GM23338 (cell line): Measurements from ENCODE around the gene PCK2. TPM values are rescaled to one million over a fixed set of nuclear protein-coding genes. Genes with fewer than 3 reads are reported as not detected.

Experiments
- ATAC-seq: fragments of 200-7000 bp; cut with Tn5 transposase; 3 replicates; pipeline ENCODE4 v1.9.1; 2020
- DNase-seq: peaks from one replicate; pipeline ENCODE4 v3.0.0-alpha.2; 2015; ENCODE audit warnings: low spot score
- H2AFZ ChIP-seq: fragments of 200-600 bp; sonication (generic); 2 replicates; pipeline ENCODE4 v1.8.0; 2016; ENCODE audit warnings: antibody characterized with exemption, mild to moderate bottlenecking, moderate library complexity
- H3F3A ChIP-seq: fragments of 200-600 bp; sonication (generic); replicated peaks from 2 replicates; pipeline ENCODE4 v1.8.0; 2017; ENCODE audit warnings: antibody characterized with exemption, mixed run types, low read depth
- H3K27ac ChIP-seq: fragments of 200-600 bp; sonication (generic); 2 replicates; pipeline ENCODE4 v1.6.1; 2016; ENCODE audit warnings: low read depth
- H3K27me3 ChIP-seq: fragments of 200-600 bp; sonication (generic); 2 replicates; pipeline ENCODE4 v1.8.0; 2016; ENCODE audit warnings: mild to moderate bottlenecking, mixed run types, moderate library complexity; ENCODE audit not compliant: insufficient read depth
- H3K36me3 ChIP-seq: fragments of 200-600 bp; sonication (generic); 2 replicates; pipeline ENCODE4 v1.8.0; 2016; ENCODE audit warnings: mild to moderate bottlenecking; ENCODE audit not compliant: insufficient read depth
- H3K4me1 ChIP-seq: fragments of 200-600 bp; sonication (generic); 2 replicates; pipeline ENCODE4 v1.8.0; 2016; ENCODE audit warnings: mild to moderate bottlenecking, moderate library complexity; ENCODE audit not compliant: insufficient read depth
- H3K4me2 ChIP-seq: fragments of 200-600 bp; sonication (generic); 2 replicates; pipeline ENCODE4 v1.7.1; 2017; ENCODE audit warnings: mixed run types
- H3K4me3 ChIP-seq: fragments of 200-600 bp; sonication (generic); 2 replicates; pipeline ENCODE4 v1.6.1; 2016; ENCODE audit warnings: mixed run types
- H3K79me2 ChIP-seq: fragments of 200-600 bp; sonication (generic); replicated peaks from 2 replicates; pipeline ENCODE4 v1.8.0; 2017; ENCODE audit warnings: mild to moderate bottlenecking; ENCODE audit not compliant: insufficient read depth
- H3K9me2 ChIP-seq: fragments of 200-600 bp; sonication (generic); 2 replicates; pipeline ENCODE4 v1.8.0; 2017; ENCODE audit not compliant: insufficient read depth
- H4K20me1 ChIP-seq: fragments of 200-600 bp; sonication (generic); replicated peaks from 2 replicates; pipeline ENCODE4 v1.8.0; 2017; ENCODE audit warnings: mild to moderate bottlenecking; ENCODE audit not compliant: insufficient read depth
- H3K27ac Mint-ChIP-seq: 2 replicates; pipeline ENCODE4 v1.8.0; 2020; ENCODE audit warnings: inconsistent platforms, mild to moderate bottlenecking, moderate library complexity, mixed read lengths
- H3K27me3 Mint-ChIP-seq: 3 replicates; pipeline ENCODE4 v1.8.0; 2022; ENCODE audit warnings: low read depth, mild to moderate bottlenecking, moderate library complexity, mixed read lengths, inconsistent platforms; ENCODE audit not compliant: insufficient read depth, poor library complexity
- H3K36me3 Mint-ChIP-seq: 3 replicates; pipeline ENCODE4 v1.8.0; 2021; ENCODE audit warnings: low read depth, mild to moderate bottlenecking, inconsistent platforms, moderate library complexity, mixed read lengths
- H3K4me1 Mint-ChIP-seq: 3 replicates; pipeline ENCODE4 v1.8.0; 2020; ENCODE audit warnings: mild to moderate bottlenecking, inconsistent platforms, mixed read lengths
- H3K4me3 Mint-ChIP-seq: 3 replicates; pipeline ENCODE4 v1.8.0; 2021; ENCODE audit warnings: moderate library complexity, mild to moderate bottlenecking, inconsistent platforms, mixed read lengths
- H3K9me3 Mint-ChIP-seq: 3 replicates; pipeline ENCODE4 v1.8.0; 2020; ENCODE audit warnings: moderate library complexity, mild to moderate bottlenecking, inconsistent platforms, mixed read lengths
- CREB1 ChIP-seq: fragments of 250-450 bp; sonication (Bioruptor Pico); IDR thresholded peaks from 2 replicates; pipeline ENCODE4 v1.5.0; 2020; ENCODE audit warnings: low read depth, mild to moderate bottlenecking, moderate library complexity
- CTCF ChIP-seq, 2 experiments: fragments of 200-600 bp in 1 of 2; sonication (generic) in 1 of 2; conservative IDR thresholded peaks; 2 replicates each; pipeline versions ENCODE4 v1.5.1 to v1.6.1; 2016 to 2017; ENCODE audit warnings: antibody characterized with exemption in 2 of 2, low read depth in 2 of 2, mild to moderate bottlenecking in 2 of 2, moderate library complexity in 1 of 2
- EZH2 ChIP-seq: fragments of 200-600 bp; sonication (generic); IDR thresholded peaks from one replicate; pipeline ENCODE4 v1.8.0; 2017; ENCODE audit warnings: antibody characterized with exemption, mild to moderate bottlenecking, low read depth; ENCODE audit not compliant: unreplicated experiment
- EZH2phosphoT487 ChIP-seq: fragments of 200-600 bp; sonication (generic); IDR thresholded peaks from one replicate; pipeline ENCODE4 v1.8.1; 2018; ENCODE audit warnings: antibody characterized with exemption; ENCODE audit not compliant: unreplicated experiment
- JUNB ChIP-seq: IDR thresholded peaks from one replicate; pipeline ENCODE4 v1.6.1; 2016; ENCODE audit warnings: antibody characterized with exemption; ENCODE audit not compliant: unreplicated experiment
- NANOG ChIP-seq: IDR thresholded peaks from 2 replicates; pipeline ENCODE4 v1.6.1; 2016; ENCODE audit warnings: antibody characterized with exemption, borderline replicate concordance
- STAT1 ChIP-seq: IDR thresholded peaks from one replicate; pipeline ENCODE4 v1.6.1; 2016; ENCODE audit warnings: antibody characterized with exemption; ENCODE audit not compliant: unreplicated experiment
- ZNF462 ChIP-seq: fragments of 250-450 bp; sonication (Bioruptor Pico); IDR thresholded peaks from 2 replicates; pipeline ENCODE4 v1.5.0; 2020; ENCODE audit warnings: mild to moderate bottlenecking, moderate library complexity
- polyA plus RNA-seq: library from polyadenylated mRNA; unstranded; fragments of >200 nt; fragmentation: Nextera tagmentation; extraction: Ambion mirVana; gene quantifications from 2 replicates; pipeline ENCODE4 v1.2.1, GENCODE V29; 2016
- total RNA-seq: library from RNA; depleted of rRNA; stranded (reverse); fragments of >200 nt; shearing (Covaris generic); gene quantifications from 2 replicates; pipeline ENCODE4 v1.2.3, GENCODE V29; 2014
- TF ChIP-seq, protein P1 (sequence below): IDR thresholded peaks from one replicate; pipeline ENCODE4 v1.6.1; 2018; ENCODE audit warnings: antibody characterized with exemption; ENCODE audit not compliant: unreplicated experiment
- TF ChIP-seq, protein P2 (sequence below): IDR thresholded peaks from 2 replicates; pipeline ENCODE4 v1.6.1; 2016; ENCODE audit warnings: antibody characterized with exemption

PCK2 gene
- total and polyA plus RNA-seq, 2 experiments from 2014 or later: 53.5 to 103 TPM

GRCh38 chr14:24127673-24128072 is 33.6 kb downstream of the PCK2 start:
- Histone ChIP-seq H3K27ac (no peak overlapping the region), H4K20me1 (no peaks in the 10 kb centered on the region; the same call in 1 of the 2 replicates), H3K27me3 (no peaks in the 10 kb centered on the region), H3F3A (peaks cover 7% of the 10 kb centered on the region; the same call in 1 of the 2 replicates), H3K9me2 (no peaks in the 10 kb centered on the region), H2AFZ (no peak overlapping the region), H3K4me2 (no peak overlapping the region), H3K4me3 (no peak overlapping the region), H3K79me2 (no peaks in the 10 kb centered on the region), H3K36me3 (no peaks in the 10 kb centered on the region), H3K4me1 (0 out of 2 replicates have a peak, but pooled peaks cover 4% of the 10 kb centered on the region)
- Mint-ChIP-seq H3K4me1 (peaks cover 9% of the 10 kb centered on the region), H3K27me3 (peaks cover 5% of the 10 kb centered on the region), H3K4me3 (no peak overlapping the region), H3K36me3 (peaks cover 13% of the 10 kb centered on the region), H3K9me3 (no peaks in the 10 kb centered on the region), H3K27ac (no peak overlapping the region)
- TF ChIP-seq CREB1 (CRISPR knock-in tag) (no peak), STAT1 (no peak), CTCF (conservative IDR thresholded peaks at IDR 0.05; ENCODE audit: low read depth in 2 of 2) (no peak), EZH2phosphoT487 (no peak), EZH2 (no peak), ZNF462 (CRISPR knock-in tag) (no peak), NANOG (no peak), JUNB (no peak)
- TF ChIP-seq, protein P1, sequence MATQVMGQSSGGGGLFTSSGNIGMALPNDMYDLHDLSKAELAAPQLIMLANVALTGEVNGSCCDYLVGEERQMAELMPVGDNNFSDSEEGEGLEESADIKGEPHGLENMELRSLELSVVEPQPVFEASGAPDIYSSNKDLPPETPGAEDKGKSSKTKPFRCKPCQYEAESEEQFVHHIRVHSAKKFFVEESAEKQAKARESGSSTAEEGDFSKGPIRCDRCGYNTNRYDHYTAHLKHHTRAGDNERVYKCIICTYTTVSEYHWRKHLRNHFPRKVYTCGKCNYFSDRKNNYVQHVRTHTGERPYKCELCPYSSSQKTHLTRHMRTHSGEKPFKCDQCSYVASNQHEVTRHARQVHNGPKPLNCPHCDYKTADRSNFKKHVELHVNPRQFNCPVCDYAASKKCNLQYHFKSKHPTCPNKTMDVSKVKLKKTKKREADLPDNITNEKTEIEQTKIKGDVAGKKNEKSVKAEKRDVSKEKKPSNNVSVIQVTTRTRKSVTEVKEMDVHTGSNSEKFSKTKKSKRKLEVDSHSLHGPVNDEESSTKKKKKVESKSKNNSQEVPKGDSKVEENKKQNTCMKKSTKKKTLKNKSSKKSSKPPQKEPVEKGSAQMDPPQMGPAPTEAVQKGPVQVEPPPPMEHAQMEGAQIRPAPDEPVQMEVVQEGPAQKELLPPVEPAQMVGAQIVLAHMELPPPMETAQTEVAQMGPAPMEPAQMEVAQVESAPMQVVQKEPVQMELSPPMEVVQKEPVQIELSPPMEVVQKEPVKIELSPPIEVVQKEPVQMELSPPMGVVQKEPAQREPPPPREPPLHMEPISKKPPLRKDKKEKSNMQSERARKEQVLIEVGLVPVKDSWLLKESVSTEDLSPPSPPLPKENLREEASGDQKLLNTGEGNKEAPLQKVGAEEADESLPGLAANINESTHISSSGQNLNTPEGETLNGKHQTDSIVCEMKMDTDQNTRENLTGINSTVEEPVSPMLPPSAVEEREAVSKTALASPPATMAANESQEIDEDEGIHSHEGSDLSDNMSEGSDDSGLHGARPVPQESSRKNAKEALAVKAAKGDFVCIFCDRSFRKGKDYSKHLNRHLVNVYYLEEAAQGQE: no peak
- TF ChIP-seq, protein P2, sequence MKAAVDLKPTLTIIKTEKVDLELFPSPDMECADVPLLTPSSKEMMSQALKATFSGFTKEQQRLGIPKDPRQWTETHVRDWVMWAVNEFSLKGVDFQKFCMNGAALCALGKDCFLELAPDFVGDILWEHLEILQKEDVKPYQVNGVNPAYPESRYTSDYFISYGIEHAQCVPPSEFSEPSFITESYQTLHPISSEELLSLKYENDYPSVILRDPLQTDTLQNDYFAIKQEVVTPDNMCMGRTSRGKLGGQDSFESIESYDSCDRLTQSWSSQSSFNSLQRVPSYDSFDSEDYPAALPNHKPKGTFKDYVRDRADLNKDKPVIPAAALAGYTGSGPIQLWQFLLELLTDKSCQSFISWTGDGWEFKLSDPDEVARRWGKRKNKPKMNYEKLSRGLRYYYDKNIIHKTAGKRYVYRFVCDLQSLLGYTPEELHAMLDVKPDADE: no peak
- ATAC-seq: no peak
- no peak for DNase-seq
